ENCODE results near the gene STON2. TPM values are rescaled to one million over a fixed set of nuclear protein-coding genes. Genes with fewer than 3 reads are reported as not detected.

The STON2 gene
- total and polyA plus RNA-seq, 2 of the 13 experiments (the other 11 are each of a cell fraction or from before 2014, with no cell fraction given) = 2.1 to 11.0 TPM

DNA sequence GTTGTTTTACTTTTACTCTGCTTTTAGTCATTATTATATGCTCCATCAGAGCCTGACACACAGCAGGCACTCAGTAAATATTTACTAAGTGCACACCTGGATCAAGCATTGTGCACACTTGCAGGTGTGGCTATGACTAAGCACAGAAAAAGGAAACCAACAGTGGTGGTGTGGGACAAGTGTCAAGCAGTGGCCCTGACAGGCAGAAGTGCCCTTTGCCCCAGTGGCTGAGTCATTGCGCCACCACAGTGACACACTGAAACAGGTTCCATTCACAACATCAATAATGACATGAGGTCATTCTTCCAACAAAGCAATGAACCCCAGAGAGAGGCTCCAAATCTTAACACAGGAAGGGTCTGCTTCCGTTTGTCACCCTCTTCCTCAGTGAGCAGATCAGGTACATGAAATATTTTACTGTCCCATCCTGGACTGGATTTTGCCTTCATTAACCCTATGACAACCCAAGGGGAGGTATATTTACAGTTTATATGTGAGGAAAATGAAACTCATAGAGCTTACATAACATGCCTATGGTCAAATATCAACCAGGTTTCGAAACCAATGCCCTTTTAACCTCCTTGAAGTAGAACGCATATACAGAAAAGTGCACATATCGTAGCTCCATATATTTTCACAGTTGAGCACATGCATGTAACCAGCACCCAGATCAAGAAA lies 96.7 kb downstream of the STON2 start (continued):
- TF ChIP-seq, protein P1, sequence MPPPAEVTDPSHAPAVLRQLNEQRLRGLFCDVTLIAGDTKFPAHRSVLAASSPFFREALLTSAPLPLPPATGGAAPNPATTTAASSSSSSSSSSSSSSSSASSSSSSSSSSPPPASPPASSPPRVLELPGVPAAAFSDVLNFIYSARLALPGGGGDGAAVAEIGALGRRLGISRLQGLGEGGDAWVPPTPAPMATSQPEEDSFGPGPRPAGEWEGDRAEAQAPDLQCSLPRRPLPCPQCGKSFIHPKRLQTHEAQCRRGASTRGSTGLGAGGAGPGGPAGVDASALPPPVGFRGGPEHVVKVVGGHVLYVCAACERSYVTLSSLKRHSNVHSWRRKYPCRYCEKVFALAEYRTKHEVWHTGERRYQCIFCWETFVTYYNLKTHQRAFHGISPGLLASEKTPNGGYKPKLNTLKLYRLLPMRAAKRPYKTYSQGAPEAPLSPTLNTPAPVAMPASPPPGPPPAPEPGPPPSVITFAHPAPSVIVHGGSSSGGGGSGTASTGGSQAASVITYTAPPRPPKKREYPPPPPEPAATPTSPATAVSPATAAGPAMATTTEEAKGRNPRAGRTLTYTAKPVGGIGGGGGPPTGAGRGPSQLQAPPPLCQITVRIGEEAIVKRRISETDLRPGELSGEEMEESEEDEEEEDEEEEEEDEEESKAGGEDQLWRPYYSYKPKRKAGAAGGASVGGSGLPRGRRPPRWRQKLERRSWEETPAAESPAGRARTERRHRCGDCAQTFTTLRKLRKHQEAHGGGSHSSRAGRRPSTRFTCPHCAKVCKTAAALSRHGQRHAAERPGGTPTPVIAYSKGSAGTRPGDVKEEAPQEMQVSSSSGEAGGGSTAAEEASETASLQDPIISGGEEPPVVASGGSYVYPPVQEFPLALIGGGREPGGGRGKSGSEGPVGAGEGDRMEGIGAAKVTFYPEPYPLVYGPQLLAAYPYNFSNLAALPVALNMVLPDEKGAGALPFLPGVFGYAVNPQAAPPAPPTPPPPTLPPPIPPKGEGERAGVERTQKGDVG (CRISPR knock-in tag; IDR thresholded peaks at IDR 0.05; ENCODE audit: borderline replicate concordance) = 0 out of 2 replicates have a peak, but pooled peaks have one; percentile 51
- TF ChIP-seq NFE2L1 (CRISPR knock-in tag; IDR thresholded peaks at IDR 0.05; ENCODE audit: borderline replicate concordance) = peak; percentile 92; the same call in 1 of the 2 replicates
- TF ChIP-seq WIZ (CRISPR knock-in tag; IDR thresholded peaks at IDR 0.05) = no peak
- peak; percentile 90; the same call in 1 of the 2 replicates for TF ChIP-seq FOSL1 (CRISPR knock-in tag; IDR thresholded peaks at IDR 0.05; ENCODE audit: borderline replicate concordance)
- TF ChIP-seq ZFYVE20 (CRISPR knock-in tag; IDR thresholded peaks at IDR 0.05; ENCODE audit: borderline replicate concordance, low read depth) = no peak
- TF ChIP-seq ZNF652 (CRISPR knock-in tag; IDR thresholded peaks at IDR 0.05; ENCODE audit: borderline replicate concordance, low read depth) = peak; percentile 94
- peak; percentile 66; the same call in 1 of the 2 replicates for TF ChIP-seq MXD4 (CRISPR knock-in tag; IDR thresholded peaks at IDR 0.05)
- TF ChIP-seq, protein P2, sequence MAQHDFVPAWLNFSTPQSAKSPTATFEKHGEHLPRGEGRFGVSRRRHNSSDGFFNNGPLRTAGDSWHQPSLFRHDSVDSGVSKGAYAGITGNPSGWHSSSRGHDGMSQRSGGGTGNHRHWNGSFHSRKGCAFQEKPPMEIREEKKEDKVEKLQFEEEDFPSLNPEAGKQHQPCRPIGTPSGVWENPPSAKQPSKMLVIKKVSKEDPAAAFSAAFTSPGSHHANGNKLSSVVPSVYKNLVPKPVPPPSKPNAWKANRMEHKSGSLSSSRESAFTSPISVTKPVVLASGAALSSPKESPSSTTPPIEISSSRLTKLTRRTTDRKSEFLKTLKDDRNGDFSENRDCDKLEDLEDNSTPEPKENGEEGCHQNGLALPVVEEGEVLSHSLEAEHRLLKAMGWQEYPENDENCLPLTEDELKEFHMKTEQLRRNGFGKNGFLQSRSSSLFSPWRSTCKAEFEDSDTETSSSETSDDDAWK (CRISPR knock-in tag; IDR thresholded peaks at IDR 0.05) = no peak
- TF ChIP-seq ZNF20 (CRISPR knock-in tag; IDR thresholded peaks at IDR 0.05) = no peak
- peak; percentile 83 for TF ChIP-seq HMG20A (CRISPR knock-in tag; IDR thresholded peaks at IDR 0.05; ENCODE audit: borderline replicate concordance)
- TF ChIP-seq AHR (CRISPR knock-in tag; IDR thresholded peaks at IDR 0.05) = 0 out of 2 replicates have a peak, but pooled peaks have one; percentile 57
- TF ChIP-seq GATAD1 (CRISPR knock-in tag; IDR thresholded peaks at IDR 0.05) = peak; percentile 64; the same call in 1 of the 2 replicates
- no peak for TF ChIP-seq CENPX (CRISPR knock-in tag; IDR thresholded peaks at IDR 0.05)
- TF ChIP-seq TSC22D2 (CRISPR knock-in tag; IDR thresholded peaks at IDR 0.05; ENCODE audit: borderline replicate concordance) = 0 out of 2 replicates have a peak, but pooled peaks have one; percentile 30
- TF ChIP-seq RFXANK (CRISPR knock-in tag; IDR thresholded peaks at IDR 0.05) = 0 out of 2 replicates have a peak, but pooled peaks have one; percentile 55
- TF ChIP-seq HES4 (CRISPR knock-in tag; IDR thresholded peaks at IDR 0.05; ENCODE audit: borderline replicate concordance) = no peak
- no peak; the same call in 1 of the 2 replicates for TF ChIP-seq ZNF556 (CRISPR knock-in tag; IDR thresholded peaks at IDR 0.05; ENCODE audit: borderline replicate concordance)
- TF ChIP-seq CCDC6 (CRISPR knock-in tag; IDR thresholded peaks at IDR 0.05) = no peak
- no peak for TF ChIP-seq ARID2 (CRISPR knock-in tag; IDR thresholded peaks at IDR 0.05; ENCODE audit: borderline replicate concordance)
- no peak for TF ChIP-seq HNRNPL (IDR thresholded peaks at IDR 0.05; ENCODE audit: low read depth, low read length)
- peak; percentile 72; the same call in 1 of the 2 replicates for TF ChIP-seq SOX13 (IDR thresholded peaks at IDR 0.05)
- TF ChIP-seq SOX13 (CRISPR knock-in tag; conservative IDR thresholded peaks at IDR 0.05 in 1 of 2, IDR thresholded peaks at IDR 0.05 in 1 of 2) = peak in 1 of 2 experiments; percentile 94; a peak in 2 of 4 replicates
- TF ChIP-seq, protein P3, sequence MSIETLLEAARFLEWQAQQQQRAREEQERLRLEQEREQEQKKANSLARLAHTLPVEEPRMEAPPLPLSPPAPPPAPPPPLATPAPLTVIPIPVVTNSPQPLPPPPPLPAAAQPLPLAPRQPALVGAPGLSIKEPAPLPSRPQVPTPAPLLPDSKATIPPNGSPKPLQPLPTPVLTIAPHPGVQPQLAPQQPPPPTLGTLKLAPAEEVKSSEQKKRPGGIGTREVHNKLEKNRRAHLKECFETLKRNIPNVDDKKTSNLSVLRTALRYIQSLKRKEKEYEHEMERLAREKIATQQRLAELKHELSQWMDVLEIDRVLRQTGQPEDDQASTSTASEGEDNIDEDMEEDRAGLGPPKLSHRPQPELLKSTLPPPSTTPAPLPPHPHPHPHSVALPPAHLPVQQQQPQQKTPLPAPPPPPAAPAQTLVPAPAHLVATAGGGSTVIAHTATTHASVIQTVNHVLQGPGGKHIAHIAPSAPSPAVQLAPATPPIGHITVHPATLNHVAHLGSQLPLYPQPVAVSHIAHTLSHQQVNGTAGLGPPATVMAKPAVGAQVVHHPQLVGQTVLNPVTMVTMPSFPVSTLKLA (IDR thresholded peaks at IDR 0.05) = peak; percentile 47
- TF ChIP-seq NR2F2 (IDR thresholded peaks at IDR 0.05; ENCODE audit: borderline replicate concordance, low read depth) = peak; percentile 86
- TF ChIP-seq XRCC5 (optimal IDR thresholded peaks at IDR 0.05; ENCODE audit: low read length) = peak; percentile 63
